ENCODE results near the gene CEACAM18.
"Not testable (repeated sequence)": the region's sequence is repeated elsewhere in the genome, so short reads cannot be mapped to it uniquely, and the experiment has no call there.

Gene CEACAM18

GRCh38 chr19:51500931-51501330 is 22.6 kb downstream of the CEACAM18 start:
- not testable (repeated sequence) for DNase-seq

GRCh38 chr19:51501594-51502263 is 23.4 kb downstream of the CEACAM18 start, which contains the start of gene SIGLEC12:
Gene SIGLEC12 (minus strand): TSS chr19:51501800. CDS start chr19:51501733, 67 bp downstream.
- peak; percentile 47 for DNase-seq

- DNase-seq: no peak
These were observed 25.0 kb downstream of the CEACAM18 start for GRCh38 chr19:51503286-51503817.

- DNase-seq: no peak
These were observed 25.6 kb downstream of the CEACAM18 start for GRCh38 chr19:51503896-51504295.

- no peak for DNase-seq
These were observed 27.6 kb downstream of the CEACAM18 start for GRCh38 chr19:51505904-51506303.

GRCh38 chr19:51507192-51507591 is 28.9 kb downstream of the CEACAM18 start:
- no peak for DNase-seq

GRCh38 chr19:51507640-51508058 is 29.3 kb downstream of the CEACAM18 start:
- DNase-seq: no peak

GRCh38 chr19:51508059-51508733 is 29.9 kb downstream of the CEACAM18 start:
- no peak for DNase-seq

GRCh38 chr19:51509823-51510660 is 31.7 kb downstream of the CEACAM18 start:
- DNase-seq: no peak

GRCh38 chr19:51511353-51511752 is 33.0 kb downstream of the CEACAM18 start:
- DNase-seq: peak; percentile 26

GRCh38 chr19:51513968-51514367 is 35.6 kb downstream of the CEACAM18 start:
- no peak for DNase-seq

- peak; percentile 20 for DNase-seq
These were observed 36.6 kb downstream of the CEACAM18 start for GRCh38 chr19:51514866-51515481.

- no peak for DNase-seq
These were observed 42.4 kb downstream of the CEACAM18 start for GRCh38 chr19:51520728-51521127.

GRCh38 chr19:51521357-51521756 is 43.0 kb downstream of the CEACAM18 start:
- DNase-seq: no peak

- no peak for DNase-seq
These were observed 43.4 kb downstream of the CEACAM18 start for GRCh38 chr19:51521781-51522180.

- DNase-seq: no peak
These were observed 46.4 kb downstream of the CEACAM18 start for GRCh38 chr19:51524666-51525264.

GRCh38 chr19:51525651-51526050 is 47.3 kb downstream of the CEACAM18 start:
- DNase-seq: no peak

GRCh38 chr19:51529301-51529700 is 51.0 kb downstream of the CEACAM18 start:
- no peak for DNase-seq

- no peak for DNase-seq
These were observed 52.3 kb downstream of the CEACAM18 start for GRCh38 chr19:51530616-51531015.

GRCh38 chr19:51531349-51532315 is 53.3 kb downstream of the CEACAM18 start, which contains the start of gene SIGLEC6:
Gene SIGLEC6 (minus strand): TSS chr19:51531670. CDS start chr19:51531648, 22 bp downstream.
- DNase-seq: peak; percentile 34

- no peak for DNase-seq
These were observed 57.2 kb downstream of the CEACAM18 start for GRCh38 chr19:51535535-51535934.
